Vagina (tissue), 2 donors: ENCODE data around the gene DOCK1. TPM values are rescaled to one million over a fixed set of nuclear protein-coding genes. Genes with fewer than 3 reads are reported as not detected.

ENCODE experiments used
- DNase-seq, 2 donors: peaks; one replicate each; pipeline ENCODE4 v3.0.0-alpha.2; 2017; ENCODE audit errors: extremely low spot score in 2 of 2
- H3K27ac ChIP-seq: fragments of 200-600 bp; sonication (generic); one replicate; pipeline ENCODE4 v1.5.1; 2019
- H3K27me3 ChIP-seq: fragments of 200-600 bp; sonication (generic); one replicate; pipeline ENCODE4 v1.5.1; 2019
- H3K36me3 ChIP-seq, 2 donors: fragments of 200-600 bp; sonication (generic); one replicate each; pipeline ENCODE4 v1.5.1; 2017 to 2019
- H3K4me1 ChIP-seq: fragments of 200-600 bp; sonication (generic); one replicate; pipeline ENCODE4 v1.5.1; 2019
- H3K4me3 ChIP-seq, 2 donors: fragments of 200-600 bp; sonication (generic); 1 replicate in 1 of 2; 2 replicates in 1 of 2; pipeline ENCODE4 v1.5.1; 2016 to 2019
- H3K9me3 ChIP-seq: fragments of 200-600 bp; sonication (generic); one replicate; pipeline ENCODE4 v1.5.1; 2019
- POLR2A ChIP-seq, 2 donors: fragments of 450-650 bp; IDR thresholded peaks; one replicate each; pipeline ENCODE4 v1.6.1; 2017; ENCODE audit warnings: antibody characterized with exemption in 2 of 2, mild to moderate bottlenecking in 2 of 2, moderate library complexity in 2 of 2
- POLR2AphosphoS5 ChIP-seq, 2 donors: sonication (generic); formaldehyde crosslinking; IDR thresholded peaks; one replicate each; pipeline ENCODE4 v1.9.0; 2017; ENCODE audit warnings: antibody characterized with exemption in 2 of 2, mild to moderate bottlenecking in 2 of 2, low read depth in 1 of 2; ENCODE audit not compliant: insufficient read depth in 1 of 2
- intact Hi-C: fragments of 100-400 bp; cut with DNase I; formaldehyde crosslinking; loops from one replicate; pipeline ENCODE4 v1.15.1; 2023
- total RNA-seq: library from RNA; depleted of rRNA; stranded (reverse); fragments of >200 nt; gene quantifications from one replicate; pipeline ENCODE4 v1.2.3, GENCODE V29; 2016
- TF ChIP-seq, protein P1 (sequence below), 3 experiments: fragments of 450-650 bp in 2 of 3; fragments of 200-600 bp in 1 of 3; sonication (generic) in 1 of 3; IDR thresholded peaks; one replicate each; pipeline ENCODE4 v1.5.1; 2017 to 2019; ENCODE audit warnings: antibody characterized with exemption in 3 of 3, mild to moderate bottlenecking in 2 of 3, moderate library complexity in 2 of 3

DOCK1 gene
- total RNA-seq, 1 donor from 2014 or later, result 64.6 TPM

DNA sequence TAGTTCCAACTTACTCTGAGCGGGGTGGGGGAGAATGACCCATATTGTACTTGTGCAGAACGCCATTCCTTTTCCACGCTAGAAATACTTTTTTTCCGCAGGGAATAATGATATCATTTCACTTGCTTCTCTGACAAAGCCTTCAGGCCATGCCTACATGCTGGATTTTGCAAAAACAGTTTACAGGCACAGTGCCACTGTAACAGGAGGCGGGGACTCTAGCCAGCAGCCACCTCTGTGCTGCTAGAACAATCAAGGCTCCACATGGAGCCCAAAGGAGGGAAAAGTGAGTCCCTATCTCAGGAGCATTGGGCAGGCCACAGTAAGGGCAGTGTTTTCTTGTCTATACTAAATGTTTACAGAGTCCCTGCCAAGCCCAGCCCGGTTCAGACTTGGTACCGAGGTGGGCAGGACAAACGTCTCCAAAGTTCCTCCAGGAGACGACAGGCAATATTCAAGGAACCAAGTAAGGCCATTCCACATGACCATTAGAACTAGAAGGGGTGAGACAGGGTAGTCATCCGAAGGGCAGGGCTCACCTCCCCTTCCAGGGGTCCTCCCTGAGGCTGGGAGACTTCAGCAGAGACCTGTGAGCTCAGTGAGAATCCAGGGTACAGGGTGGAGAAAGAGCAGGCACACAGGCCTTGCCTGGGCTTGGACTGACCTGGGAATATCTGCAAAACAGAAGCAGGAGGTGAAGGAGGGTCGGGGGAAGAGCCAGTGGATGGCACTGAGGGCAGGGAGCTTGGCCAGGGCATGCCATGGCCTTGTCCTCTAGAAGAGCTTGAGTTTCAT, 553.0 kb downstream of the DOCK1 start:
- intact Hi-C loops, result no loop called here
- no peaks in the 10 kb centered on the region for H3K36me3 ChIP-seq
- H3K27ac ChIP-seq, result no peak overlapping the region
- TF ChIP-seq POLR2A (IDR thresholded peaks at IDR 0.05) (no peak), POLR2AphosphoS5 (IDR thresholded peaks at IDR 0.05; ENCODE audit: insufficient read depth in 1 of 2, low read depth in 1 of 2) (no peak)
- TF ChIP-seq, protein P1, sequence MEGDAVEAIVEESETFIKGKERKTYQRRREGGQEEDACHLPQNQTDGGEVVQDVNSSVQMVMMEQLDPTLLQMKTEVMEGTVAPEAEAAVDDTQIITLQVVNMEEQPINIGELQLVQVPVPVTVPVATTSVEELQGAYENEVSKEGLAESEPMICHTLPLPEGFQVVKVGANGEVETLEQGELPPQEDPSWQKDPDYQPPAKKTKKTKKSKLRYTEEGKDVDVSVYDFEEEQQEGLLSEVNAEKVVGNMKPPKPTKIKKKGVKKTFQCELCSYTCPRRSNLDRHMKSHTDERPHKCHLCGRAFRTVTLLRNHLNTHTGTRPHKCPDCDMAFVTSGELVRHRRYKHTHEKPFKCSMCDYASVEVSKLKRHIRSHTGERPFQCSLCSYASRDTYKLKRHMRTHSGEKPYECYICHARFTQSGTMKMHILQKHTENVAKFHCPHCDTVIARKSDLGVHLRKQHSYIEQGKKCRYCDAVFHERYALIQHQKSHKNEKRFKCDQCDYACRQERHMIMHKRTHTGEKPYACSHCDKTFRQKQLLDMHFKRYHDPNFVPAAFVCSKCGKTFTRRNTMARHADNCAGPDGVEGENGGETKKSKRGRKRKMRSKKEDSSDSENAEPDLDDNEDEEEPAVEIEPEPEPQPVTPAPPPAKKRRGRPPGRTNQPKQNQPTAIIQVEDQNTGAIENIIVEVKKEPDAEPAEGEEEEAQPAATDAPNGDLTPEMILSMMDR (IDR thresholded peaks at IDR 0.05), result no peak
- peak in 1 of 2 donors; percentile 65 for DNase-seq
- no peaks in the 10 kb centered on the region for H3K4me1 ChIP-seq
- H3K27me3 ChIP-seq, result no peaks in the 10 kb centered on the region
- H3K4me3 ChIP-seq, result no peak overlapping the region
- H3K9me3 ChIP-seq, result no peaks in the 10 kb centered on the region

DNA sequence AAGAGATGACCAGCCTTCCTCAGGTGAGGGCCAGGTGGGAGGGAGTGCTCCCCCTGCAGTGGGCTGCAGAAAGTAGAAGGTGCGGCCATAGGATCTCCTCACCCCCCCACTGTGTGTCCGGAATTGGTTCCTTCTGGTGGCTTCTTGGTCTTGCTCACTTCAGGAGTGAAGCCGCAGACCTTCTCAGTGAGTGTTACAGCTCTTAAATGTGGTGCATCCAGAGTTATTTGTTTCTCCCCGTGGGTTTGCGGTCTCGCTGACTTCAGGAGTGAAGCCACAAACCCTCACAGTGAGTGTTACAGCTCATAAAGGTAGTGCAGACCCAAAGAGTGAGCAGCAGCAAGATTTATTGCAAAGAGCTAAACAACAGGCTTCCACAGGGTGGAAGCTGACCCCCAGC, 553.6 kb downstream of the DOCK1 start:
- intact Hi-C loops, result no loop called here
- H3K4me3 ChIP-seq, result no peak overlapping the region
- no peak for TF ChIP-seq POLR2A (IDR thresholded peaks at IDR 0.05)
- no peak for TF ChIP-seq POLR2AphosphoS5 (IDR thresholded peaks at IDR 0.05; ENCODE audit: insufficient read depth in 1 of 2, low read depth in 1 of 2)
- H3K4me1 ChIP-seq, result no peaks in the 10 kb centered on the region
- no peaks in the 10 kb centered on the region for H3K9me3 ChIP-seq
- H3K27ac ChIP-seq, result no peak overlapping the region
- H3K36me3 ChIP-seq, result no peaks in the 10 kb centered on the region
- H3K27me3 ChIP-seq, result no peaks in the 10 kb centered on the region
- peak in 1 of 2 donors; percentile 42 for DNase-seq

DNA sequence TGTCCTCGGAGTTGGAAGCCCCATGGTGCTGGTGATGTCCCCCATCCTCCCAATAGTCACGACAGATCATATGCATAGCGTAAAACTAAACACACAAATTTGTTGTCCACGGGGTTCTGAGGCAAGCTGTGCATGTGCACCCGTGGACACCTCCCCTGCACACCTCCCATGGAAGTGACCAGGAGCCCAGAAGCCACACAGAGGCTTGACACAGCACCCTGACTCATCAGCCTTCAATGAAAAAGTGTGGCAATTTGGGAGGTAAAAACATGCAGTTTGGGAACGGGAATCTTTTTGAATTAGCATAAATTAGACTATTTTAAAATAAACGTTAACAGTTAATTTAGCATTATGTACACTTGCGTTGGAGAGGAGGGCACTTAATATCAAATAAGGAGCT, 554.7 kb downstream of the DOCK1 start:
- Histone ChIP-seq H3K27ac (no peak overlapping the region), H3K9me3 (no peaks in the 10 kb centered on the region), H3K4me1 (no peaks in the 10 kb centered on the region), H3K4me3 (no peak overlapping the region), H3K27me3 (no peaks in the 10 kb centered on the region), H3K36me3 (no peaks in the 10 kb centered on the region)
- peak in 1 of 2 donors; percentile 44 for DNase-seq
- TF ChIP-seq POLR2A (IDR thresholded peaks at IDR 0.05), result no peak
- TF ChIP-seq, protein P1 (IDR thresholded peaks at IDR 0.05), result no peak
- no peak for TF ChIP-seq POLR2AphosphoS5 (IDR thresholded peaks at IDR 0.05; ENCODE audit: insufficient read depth in 1 of 2, low read depth in 1 of 2)
- intact Hi-C loops, result no loop called here

DNA sequence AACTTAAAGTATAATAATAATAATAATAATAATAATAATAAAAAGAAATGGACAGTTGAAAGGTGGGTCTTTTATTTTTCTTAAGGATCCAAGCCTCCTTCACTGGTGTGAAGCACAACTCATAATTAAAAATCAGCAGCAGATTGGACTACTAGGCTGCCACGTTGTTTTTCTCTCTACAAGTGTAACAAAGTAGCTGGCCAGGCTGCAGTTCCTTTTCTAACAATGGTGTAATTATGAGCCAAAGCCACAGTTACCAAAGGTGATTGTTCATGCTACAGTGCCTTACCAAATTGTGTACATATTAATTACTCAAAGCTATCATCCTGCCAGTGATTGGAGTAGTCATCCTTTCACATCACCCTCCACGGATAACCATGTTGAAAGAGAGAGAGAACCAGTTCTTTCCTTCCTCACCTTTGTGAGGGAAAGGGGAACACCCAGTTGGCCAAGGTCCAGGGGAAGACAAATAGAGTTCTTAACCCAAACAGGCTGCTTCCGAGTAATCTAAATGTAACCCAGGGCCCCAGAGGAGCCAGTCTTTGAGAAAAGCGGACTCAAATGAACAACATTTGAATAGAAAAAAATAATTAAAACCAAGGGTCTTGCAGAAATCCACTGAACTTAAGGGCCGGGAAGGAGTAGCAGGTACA, 557.5 kb downstream of the DOCK1 start:
- intact Hi-C loops, result no loop called here
- H3K27ac ChIP-seq, result no peak overlapping the region
- H3K4me1 ChIP-seq, result no peaks in the 10 kb centered on the region
- no peak for DNase-seq
- H3K4me3 ChIP-seq, result no peak overlapping the region
- no peak for TF ChIP-seq POLR2AphosphoS5 (IDR thresholded peaks at IDR 0.05; ENCODE audit: insufficient read depth in 1 of 2, low read depth in 1 of 2)
- no peak for TF ChIP-seq POLR2A (IDR thresholded peaks at IDR 0.05)
- TF ChIP-seq, protein P1 (IDR thresholded peaks at IDR 0.05), result no peak
- no peaks in the 10 kb centered on the region for H3K9me3 ChIP-seq
- H3K36me3 ChIP-seq, result no peaks in the 10 kb centered on the region
- no peaks in the 10 kb centered on the region for H3K27me3 ChIP-seq

DNA sequence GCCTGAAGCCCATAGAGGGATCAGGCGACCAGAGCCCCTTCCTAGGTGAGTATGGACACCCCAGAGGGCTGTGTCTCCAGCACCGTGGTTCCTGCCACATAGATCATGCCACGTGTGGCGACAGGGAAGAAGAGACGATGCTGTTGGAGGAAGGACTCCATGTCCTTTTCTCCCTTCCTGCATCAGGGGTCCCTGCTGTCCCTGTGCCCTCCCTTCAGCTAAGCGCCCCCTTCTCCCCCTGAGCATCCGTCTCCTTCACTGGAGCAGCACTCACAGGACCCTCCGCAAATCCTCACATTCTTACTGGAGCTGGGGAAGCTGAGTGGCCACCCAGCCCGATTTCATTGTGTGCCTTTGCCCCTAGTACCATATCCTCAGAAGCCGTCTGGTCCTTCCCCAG, 558.3 kb downstream of the DOCK1 start:
- Histone ChIP-seq H3K4me3 (no peak overlapping the region), H3K4me1 (no peaks in the 10 kb centered on the region), H3K36me3 (no peaks in the 10 kb centered on the region), H3K27ac (no peak overlapping the region), H3K27me3 (no peaks in the 10 kb centered on the region), H3K9me3 (no peaks in the 10 kb centered on the region)
- TF ChIP-seq, protein P1 (IDR thresholded peaks at IDR 0.05), result no peak
- TF ChIP-seq POLR2AphosphoS5 (IDR thresholded peaks at IDR 0.05; ENCODE audit: insufficient read depth in 1 of 2, low read depth in 1 of 2) (no peak), POLR2A (IDR thresholded peaks at IDR 0.05) (no peak)
- intact Hi-C loops, result no loop called here
- peak; percentile 83 to 91 for DNase-seq
